AG04450 (cell line): Measurements from ENCODE around the gene PCBD1. TPM values are rescaled to one million over a fixed set of nuclear protein-coding genes. Genes with fewer than 3 reads are reported as not detected.
A peak's percentile ranks its signal among the peaks of the same experiment; 100 is the strongest.

Experiments
- CTCF ChIA-PET: fragments of 300-600, 350-600 bp; formaldehyde crosslinking; extraction: SDS; loops from one replicate; lab custom pipeline; 2022; ENCODE audit warnings: antibody characterized with exemption, inconsistent platforms; lab: Charles Lee
- POLR2A ChIA-PET: fragments of 350-600 bp; formaldehyde crosslinking; extraction: SDS; loops from one replicate; lab custom pipeline; 2021; ENCODE audit warnings: antibody characterized with exemption, inconsistent platforms; lab: Yijun Ruan, JAX
- DNase-seq: peaks from one replicate; pipeline ENCODE4 v3.0.0-alpha.2; 2011; ENCODE audit warnings: low read depth, low spot score
- H3K27ac ChIP-seq: one replicate; pipeline ENCODE4 v1.5.1; 2012; ENCODE audit warnings: low read depth, low read length, control low read depth
- H3K27me3 ChIP-seq: one replicate; pipeline ENCODE4 v1.6.0; 2012; ENCODE audit warnings: low read length; ENCODE audit not compliant: control insufficient read depth, insufficient read depth
- H3K4me3 ChIP-seq: 2 replicates; pipeline ENCODE4 v1.5.1; 2011; ENCODE audit warnings: mild to moderate bottlenecking, low read depth, low read length, control low read depth
- H3K9me3 ChIP-seq: 2 replicates; pipeline ENCODE4 v1.5.1; 2012; ENCODE audit warnings: low read length; ENCODE audit not compliant: control insufficient read depth, insufficient read depth
- polyA minus RNA-seq: library from RNA; depleted of rRNA, polyadenylated mRNA; stranded (reverse); fragments of >200 nt; gene quantifications from 2 replicates; pipeline ENCODE4 v1.2.3, GENCODE V29; 2011; rRNA and poly(A)+ RNA removed
- polyA plus RNA-seq: library from polyadenylated mRNA; depleted of rRNA; stranded (reverse); fragments of >200 nt; gene quantifications from 2 replicates; pipeline ENCODE4 v1.2.3, GENCODE V29; 2011; rRNA removed
- TF ChIP-seq, protein P1 (sequence below): IDR thresholded peaks from 2 replicates; pipeline ENCODE4 v1.5.1; 2011; ENCODE audit warnings: low read depth, low read length, control low read depth, inconsistent platforms

PCBD1 gene
- polyA plus RNA-seq (41.3 and 47.1 TPM in 2 replicates), polyA minus RNA-seq (21.5 and 22.2 TPM in 2 replicates)

GRCh38 chr10:70887804-70888800 lies at the start of gene PCBD1:
Gene PCBD1, minus strand, starts transcription at chr10:70888565. Its CDS starts 32 bp downstream, at chr10:70888533.
- Histone ChIP-seq H3K9me3 (no peaks in the 10 kb centered on the region; the same call in 1 of the 2 replicates), H3K27me3 (no peaks in the 10 kb centered on the region), H3K4me3 (peak within 1 kb of the TSS; percentile 73), H3K27ac (peak within 1 kb of the TSS; percentile 47)
- TF ChIP-seq, protein P1, sequence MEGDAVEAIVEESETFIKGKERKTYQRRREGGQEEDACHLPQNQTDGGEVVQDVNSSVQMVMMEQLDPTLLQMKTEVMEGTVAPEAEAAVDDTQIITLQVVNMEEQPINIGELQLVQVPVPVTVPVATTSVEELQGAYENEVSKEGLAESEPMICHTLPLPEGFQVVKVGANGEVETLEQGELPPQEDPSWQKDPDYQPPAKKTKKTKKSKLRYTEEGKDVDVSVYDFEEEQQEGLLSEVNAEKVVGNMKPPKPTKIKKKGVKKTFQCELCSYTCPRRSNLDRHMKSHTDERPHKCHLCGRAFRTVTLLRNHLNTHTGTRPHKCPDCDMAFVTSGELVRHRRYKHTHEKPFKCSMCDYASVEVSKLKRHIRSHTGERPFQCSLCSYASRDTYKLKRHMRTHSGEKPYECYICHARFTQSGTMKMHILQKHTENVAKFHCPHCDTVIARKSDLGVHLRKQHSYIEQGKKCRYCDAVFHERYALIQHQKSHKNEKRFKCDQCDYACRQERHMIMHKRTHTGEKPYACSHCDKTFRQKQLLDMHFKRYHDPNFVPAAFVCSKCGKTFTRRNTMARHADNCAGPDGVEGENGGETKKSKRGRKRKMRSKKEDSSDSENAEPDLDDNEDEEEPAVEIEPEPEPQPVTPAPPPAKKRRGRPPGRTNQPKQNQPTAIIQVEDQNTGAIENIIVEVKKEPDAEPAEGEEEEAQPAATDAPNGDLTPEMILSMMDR = no peak
- DNase-seq = peak; percentile 4
- ChIA-PET CTCF (interaction anchor here (0.6 to 1.5 kb wide), 3 partner anchors 72 to 338 kb away, joined by 3 read pairs; no protein-coding TSS in a partner anchor), POLR2A (no interaction called here)

DNA sequence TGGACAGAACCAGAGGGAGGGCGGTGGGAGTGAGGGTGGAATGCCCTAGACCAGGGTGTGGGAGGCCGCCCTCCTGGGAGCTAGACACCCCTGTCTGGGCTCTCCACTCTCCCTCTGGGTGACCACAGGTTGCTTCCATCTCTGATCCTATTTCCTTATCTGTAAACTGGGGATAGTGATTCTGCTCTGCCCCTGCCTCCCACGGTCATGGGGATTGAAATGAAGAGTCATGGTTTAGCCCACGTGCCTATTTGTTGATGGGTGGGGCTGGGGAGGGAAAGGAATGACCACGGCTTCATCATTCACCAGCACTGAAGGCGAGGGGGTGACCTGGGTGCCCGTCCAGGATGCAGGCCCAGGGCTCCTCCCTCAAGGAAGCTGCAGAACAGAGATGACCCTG lies 49.3 kb upstream of the PCBD1 start:
- no peak overlapping the region for H3K27ac ChIP-seq
- peaks cover 66% of the 10 kb centered on the region for H3K27me3 ChIP-seq
- DNase-seq = no peak
- ChIA-PET CTCF (no interaction called here), POLR2A (no interaction called here)
- TF ChIP-seq, protein P1 = no peak
- H3K4me3 ChIP-seq = no peak overlapping the region
- H3K9me3 ChIP-seq = no peaks in the 10 kb centered on the region

DNA sequence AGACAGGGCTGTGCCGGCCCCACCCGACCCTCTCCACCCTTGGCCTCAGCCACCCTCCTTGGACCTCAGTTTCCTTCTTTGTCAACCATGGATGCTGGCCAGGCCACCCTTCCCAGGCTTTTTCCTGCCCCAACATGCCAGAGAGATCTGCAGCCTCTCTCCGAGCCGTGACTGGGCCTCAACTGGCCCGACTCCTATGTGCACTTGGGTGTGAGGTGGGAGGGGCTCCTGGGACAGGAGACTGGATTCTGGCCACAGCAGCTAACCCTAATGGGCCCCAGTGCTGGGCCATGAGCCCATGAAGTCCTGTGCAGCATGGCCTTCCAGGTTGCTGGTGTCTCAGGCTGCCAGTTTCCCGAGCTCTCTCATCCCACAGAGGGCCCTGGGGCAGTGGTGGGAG lies 47.7 kb upstream of the PCBD1 start:
- Histone ChIP-seq H3K9me3 (no peaks in the 10 kb centered on the region), H3K27me3 (peaks cover 78% of the 10 kb centered on the region), H3K27ac (no peak overlapping the region), H3K4me3 (no peak overlapping the region)
- POLR2A ChIA-PET = no interaction called here
- DNase-seq = no peak
- TF ChIP-seq, protein P1 = no peak
- CTCF ChIA-PET = no interaction called here

GRCh38 chr10:70935631-70936030 lies 47.3 kb upstream of the PCBD1 start:
- no peak for DNase-seq
- Histone ChIP-seq H3K4me3 (no peak overlapping the region), H3K27me3 (peaks cover 76% of the 10 kb centered on the region), H3K9me3 (no peaks in the 10 kb centered on the region), H3K27ac (no peak overlapping the region)
- ChIA-PET POLR2A (no interaction called here), CTCF (no interaction called here)
- TF ChIP-seq, protein P1 = no peak

- TF ChIP-seq, protein P1 = no peak
- POLR2A ChIA-PET = no interaction called here
- H3K27ac ChIP-seq = no peak overlapping the region
- no peaks in the 10 kb centered on the region for H3K9me3 ChIP-seq
- no peak for DNase-seq
- no peak overlapping the region for H3K4me3 ChIP-seq
- peaks cover 76% of the 10 kb centered on the region for H3K27me3 ChIP-seq
- CTCF ChIA-PET = no interaction called here
These were observed 46.8 kb upstream of the PCBD1 start for GRCh38 chr10:70935125-70935625.
